Glomerular visceral epithelial cell (primary cell): ENCODE results near the gene DIAPH2.

Source experiments
- DNase-seq: peaks from one replicate; pipeline ENCODE4 v3.0.0-alpha.2; 2016; ENCODE audit errors: extremely low spot score

The DIAPH2 gene

GRCh38 chrX:97168646-97169045 lies 484.0 kb downstream of the DIAPH2 start:
- DNase-seq = no peak

- DNase-seq = no peak
These were observed 490.5 kb downstream of the DIAPH2 start for GRCh38 chrX:97175147-97175546.

- no peak for DNase-seq
These were observed 505.0 kb downstream of the DIAPH2 start for GRCh38 chrX:97189668-97190067.

GRCh38 chrX:97199501-97199900 lies 514.9 kb downstream of the DIAPH2 start:
- no peak for DNase-seq

GRCh38 chrX:97200454-97200853 lies 515.8 kb downstream of the DIAPH2 start:
- DNase-seq = no peak

- no peak for DNase-seq
These were observed 525.9 kb downstream of the DIAPH2 start for GRCh38 chrX:97210501-97210900.

GRCh38 chrX:97211070-97211469 lies 526.4 kb downstream of the DIAPH2 start:
- DNase-seq = no peak

- no peak for DNase-seq
These were observed 530.5 kb downstream of the DIAPH2 start for GRCh38 chrX:97215186-97215585.

GRCh38 chrX:97224148-97224547 lies 539.5 kb downstream of the DIAPH2 start:
- no peak for DNase-seq

GRCh38 chrX:97229318-97229717 lies 544.7 kb downstream of the DIAPH2 start:
- no peak for DNase-seq

- DNase-seq = no peak
These were observed 546.3 kb downstream of the DIAPH2 start for GRCh38 chrX:97230948-97231347.

GRCh38 chrX:97234471-97235081 lies 549.9 kb downstream of the DIAPH2 start:
- no peak for DNase-seq

GRCh38 chrX:97238632-97239031 lies 554.0 kb downstream of the DIAPH2 start:
- DNase-seq = peak; percentile 31

GRCh38 chrX:97252111-97252510 lies 567.5 kb downstream of the DIAPH2 start:
- no peak for DNase-seq

- no peak for DNase-seq
These were observed 576.0 kb downstream of the DIAPH2 start for GRCh38 chrX:97260679-97261078.

GRCh38 chrX:97266406-97267121 lies 581.9 kb downstream of the DIAPH2 start:
- no peak for DNase-seq

GRCh38 chrX:97267396-97268181 lies 582.9 kb downstream of the DIAPH2 start:
- no peak for DNase-seq

- DNase-seq = no peak
These were observed 583.6 kb downstream of the DIAPH2 start for GRCh38 chrX:97268182-97268680.

GRCh38 chrX:97284531-97284930 lies 599.9 kb downstream of the DIAPH2 start:
- DNase-seq = no peak

GRCh38 chrX:97290199-97290598 lies 605.6 kb downstream of the DIAPH2 start:
- DNase-seq = no peak

GRCh38 chrX:97294041-97294440 lies 609.4 kb downstream of the DIAPH2 start:
- DNase-seq = no peak

GRCh38 chrX:97295954-97296353 lies 611.3 kb downstream of the DIAPH2 start:
- no peak for DNase-seq
